Neutrophil (primary cell): ENCODE data around the gene P2RY11.

ENCODE experiments used
- H3K27ac ChIP-seq: fragments of 200-600 bp; sonication (generic); 2 replicates; pipeline ENCODE4 v1.5.1; 2016; ENCODE audit warnings: mild to moderate bottlenecking, moderate library complexity
- H3K27me3 ChIP-seq: fragments of 200-600 bp; sonication (generic); 2 replicates; pipeline ENCODE4 v1.6.0; 2016; ENCODE audit warnings: mild to moderate bottlenecking
- H3K36me3 ChIP-seq: fragments of 200-600 bp; sonication (generic); 2 replicates; pipeline ENCODE4 v1.5.1; 2017
- H3K4me1 ChIP-seq, 2 experiments: fragments of 200-600 bp in 1 of 2; sonication (generic) in 1 of 2; 1 replicate in 1 of 2; 2 replicates in 1 of 2; pipeline versions ENCODE4 v1.5.1 to v1.6.1; 2013 to 2016; ENCODE audit warnings: low read depth in 1 of 2, low read length in 1 of 2, mild to moderate bottlenecking in 1 of 2, moderate library complexity in 1 of 2; ENCODE audit not compliant: control insufficient read depth in 1 of 2, insufficient read depth in 1 of 2
- H3K4me3 ChIP-seq, 2 experiments: fragments of 200-600 bp in 1 of 2; sonication (generic) in 1 of 2; 1 replicate in 1 of 2; 2 replicates in 1 of 2; pipeline ENCODE4 v1.5.1; 2013 to 2016; ENCODE audit warnings: low read depth in 1 of 2, low read length in 1 of 2, mild to moderate bottlenecking in 1 of 2, moderate library complexity in 1 of 2
- H3K9me3 ChIP-seq: fragments of 200-600 bp; sonication (generic); 2 replicates; pipeline ENCODE4 v1.5.1; 2016
- TF ChIP-seq, protein P1 (sequence below): fragments of 200-600 bp; sonication (generic); IDR thresholded peaks from 2 replicates; pipeline ENCODE4 v1.5.1; 2016; ENCODE audit warnings: antibody characterized with exemption

The P2RY11 gene

DNA sequence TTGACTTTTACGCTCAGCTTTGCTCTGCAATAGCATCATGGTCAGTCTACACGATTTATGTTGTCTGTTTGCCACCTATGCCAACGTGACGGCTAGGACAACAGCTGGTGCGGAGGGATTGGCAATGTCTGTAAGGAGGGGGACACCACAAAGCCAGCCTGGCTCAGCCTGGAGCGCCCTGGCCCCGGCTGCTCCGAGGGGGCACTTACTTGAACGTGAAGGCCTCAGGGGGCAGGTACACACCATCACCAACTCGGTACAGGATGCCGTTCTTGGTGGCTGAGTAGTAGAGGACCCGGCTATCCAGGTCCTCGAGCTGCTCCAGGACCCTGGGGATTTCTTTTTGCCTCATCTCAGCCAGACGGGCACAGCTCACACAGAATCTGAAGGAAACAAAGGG, 34.6 kb downstream of the P2RY11 start:
- TF ChIP-seq, protein P1, sequence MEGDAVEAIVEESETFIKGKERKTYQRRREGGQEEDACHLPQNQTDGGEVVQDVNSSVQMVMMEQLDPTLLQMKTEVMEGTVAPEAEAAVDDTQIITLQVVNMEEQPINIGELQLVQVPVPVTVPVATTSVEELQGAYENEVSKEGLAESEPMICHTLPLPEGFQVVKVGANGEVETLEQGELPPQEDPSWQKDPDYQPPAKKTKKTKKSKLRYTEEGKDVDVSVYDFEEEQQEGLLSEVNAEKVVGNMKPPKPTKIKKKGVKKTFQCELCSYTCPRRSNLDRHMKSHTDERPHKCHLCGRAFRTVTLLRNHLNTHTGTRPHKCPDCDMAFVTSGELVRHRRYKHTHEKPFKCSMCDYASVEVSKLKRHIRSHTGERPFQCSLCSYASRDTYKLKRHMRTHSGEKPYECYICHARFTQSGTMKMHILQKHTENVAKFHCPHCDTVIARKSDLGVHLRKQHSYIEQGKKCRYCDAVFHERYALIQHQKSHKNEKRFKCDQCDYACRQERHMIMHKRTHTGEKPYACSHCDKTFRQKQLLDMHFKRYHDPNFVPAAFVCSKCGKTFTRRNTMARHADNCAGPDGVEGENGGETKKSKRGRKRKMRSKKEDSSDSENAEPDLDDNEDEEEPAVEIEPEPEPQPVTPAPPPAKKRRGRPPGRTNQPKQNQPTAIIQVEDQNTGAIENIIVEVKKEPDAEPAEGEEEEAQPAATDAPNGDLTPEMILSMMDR, result no peak
- H3K4me1 ChIP-seq, result no peaks in the 10 kb centered on the region
- no peaks in the 10 kb centered on the region for H3K9me3 ChIP-seq
- H3K36me3 ChIP-seq, result peaks cover 87% of the 10 kb centered on the region
- H3K27ac ChIP-seq, result no peak overlapping the region
- H3K4me3 ChIP-seq, result no peak overlapping the region
- H3K27me3 ChIP-seq, result no peaks in the 10 kb centered on the region

DNA sequence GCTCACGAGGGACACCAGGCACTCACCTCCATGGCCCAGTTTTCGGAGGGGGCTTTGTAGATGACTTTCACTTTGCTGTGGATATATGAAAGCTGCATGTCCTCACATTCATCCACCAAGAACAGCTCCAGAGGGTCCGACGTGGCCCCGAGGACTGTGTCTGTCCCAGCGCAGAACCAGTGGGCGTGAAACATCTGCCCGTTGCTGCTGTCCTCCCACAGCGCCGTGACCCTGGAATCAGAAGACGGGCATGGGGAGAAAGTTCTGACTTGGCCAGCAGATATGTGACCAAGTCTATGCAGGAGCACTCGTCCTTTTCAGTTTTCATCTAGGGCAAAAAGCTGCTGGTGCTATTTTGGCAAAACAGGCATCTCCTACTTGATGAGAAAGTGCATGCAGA, 37.9 kb downstream of the P2RY11 start:
- H3K9me3 ChIP-seq, result no peaks in the 10 kb centered on the region
- no peaks in the 10 kb centered on the region for H3K4me1 ChIP-seq
- TF ChIP-seq, protein P1, result no peak
- H3K27ac ChIP-seq, result no peak overlapping the region
- no peaks in the 10 kb centered on the region for H3K27me3 ChIP-seq
- H3K4me3 ChIP-seq, result no peak overlapping the region
- H3K36me3 ChIP-seq, result peaks cover 88% of the 10 kb centered on the region

DNA sequence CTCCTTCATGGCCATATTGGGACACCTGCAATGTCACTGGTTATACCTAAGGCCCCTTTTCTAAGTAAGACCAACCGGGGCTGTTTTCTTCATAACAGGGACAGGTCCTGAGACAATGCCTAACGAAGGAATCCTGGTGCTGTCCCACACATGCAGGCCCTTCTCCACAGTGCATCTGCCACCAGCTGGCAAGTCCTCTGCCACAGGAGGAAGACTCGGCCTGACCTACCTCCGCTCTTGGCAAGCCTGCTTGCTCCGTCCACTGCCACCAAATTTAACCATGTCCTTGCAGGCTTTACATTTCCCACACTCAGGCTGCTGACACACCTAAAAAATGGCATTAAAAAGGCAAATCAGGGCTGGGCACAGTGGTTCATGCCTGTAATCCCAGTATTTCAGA, 40.0 kb downstream of the P2RY11 start:
- Histone ChIP-seq H3K36me3 (peaks cover 88% of the 10 kb centered on the region), H3K27me3 (no peaks in the 10 kb centered on the region), H3K4me3 (no peak overlapping the region), H3K27ac (no peak overlapping the region), H3K9me3 (no peaks in the 10 kb centered on the region), H3K4me1 (no peaks in the 10 kb centered on the region)
- TF ChIP-seq, protein P1, result no peak

DNA sequence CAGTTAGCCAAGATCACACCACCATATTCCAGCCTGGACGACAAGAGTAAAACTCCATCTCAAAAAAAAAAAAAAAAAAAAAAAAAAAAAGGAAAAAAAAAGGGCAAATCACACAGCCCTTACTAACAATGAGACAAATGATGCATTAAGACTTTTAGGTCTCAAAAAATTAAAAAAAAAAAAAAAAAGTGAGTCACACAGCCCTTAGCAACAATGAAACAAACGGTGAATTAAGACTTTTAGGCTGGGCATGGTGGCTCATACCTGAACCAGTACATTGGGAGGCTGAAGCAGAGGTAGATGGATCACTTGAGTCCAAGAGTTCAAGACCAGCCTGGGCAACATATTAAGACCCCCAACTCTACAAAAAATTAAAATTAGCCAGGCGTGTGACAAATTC, 40.6 kb downstream of the P2RY11 start:
- Histone ChIP-seq H3K36me3 (peaks cover 88% of the 10 kb centered on the region), H3K27me3 (no peaks in the 10 kb centered on the region), H3K4me1 (no peaks in the 10 kb centered on the region), H3K4me3 (no peak overlapping the region), H3K27ac (no peak overlapping the region), H3K9me3 (no peaks in the 10 kb centered on the region)
- TF ChIP-seq, protein P1, result no peak

DNA sequence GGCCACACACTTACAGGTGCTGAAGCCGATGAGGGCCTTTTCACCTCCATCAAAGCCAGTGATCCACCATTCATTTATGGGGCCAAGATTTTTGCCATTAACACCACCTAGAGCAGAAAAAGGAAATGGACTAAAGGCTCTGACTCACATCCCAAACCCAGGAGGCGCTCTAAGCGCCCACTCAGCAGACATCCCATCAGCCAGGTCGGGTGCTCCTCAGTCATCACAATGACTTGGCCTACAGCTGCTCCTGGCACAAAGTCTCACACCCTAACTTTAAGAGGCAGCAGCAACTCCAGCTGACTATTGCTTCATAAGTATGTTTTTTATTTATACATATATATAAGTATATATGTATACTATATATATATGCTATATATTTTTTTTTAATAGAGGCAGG, 44.3 kb downstream of the P2RY11 start:
- peaks cover 96% of the 10 kb centered on the region for H3K36me3 ChIP-seq
- no peaks in the 10 kb centered on the region for H3K4me1 ChIP-seq
- no peaks in the 10 kb centered on the region for H3K9me3 ChIP-seq
- H3K27me3 ChIP-seq, result no peaks in the 10 kb centered on the region
- no peak overlapping the region for H3K4me3 ChIP-seq
- no peak overlapping the region for H3K27ac ChIP-seq
- TF ChIP-seq, protein P1, result no peak

DNA sequence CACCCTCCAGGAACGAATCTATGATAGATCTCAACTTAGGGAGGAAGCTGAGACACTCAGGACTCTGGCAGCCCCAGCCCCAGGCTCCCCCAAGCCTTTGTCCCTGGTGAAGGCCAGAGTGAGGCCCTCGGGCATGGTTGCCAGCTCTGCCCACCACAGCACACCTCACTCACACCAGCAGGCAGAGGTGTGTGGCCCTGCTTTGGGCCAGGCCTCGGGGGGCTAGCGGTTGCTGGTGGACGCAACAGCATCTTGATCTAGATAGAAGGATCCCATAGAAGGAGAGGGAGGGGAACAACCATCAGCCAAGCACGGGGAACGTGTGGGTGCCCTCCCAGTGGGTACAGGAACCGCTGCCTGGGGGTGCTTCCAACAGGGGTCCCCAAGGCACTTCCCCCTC, 46.6 kb downstream of the P2RY11 start:
- H3K4me1 ChIP-seq, result no peaks in the 10 kb centered on the region
- H3K9me3 ChIP-seq, result no peaks in the 10 kb centered on the region
- no peak overlapping the region for H3K4me3 ChIP-seq
- TF ChIP-seq, protein P1, result no peak
- peaks cover 93% of the 10 kb centered on the region for H3K36me3 ChIP-seq
- no peaks in the 10 kb centered on the region for H3K27me3 ChIP-seq
- H3K27ac ChIP-seq, result no peak overlapping the region
